NCI-H2227 treated with DMSO at 0.1 percent for 48 hours (cell line): ENCODE data around the gene EYA3.

Experiments
- DNase-seq: peaks from one replicate; lab custom pipeline; 2025; lab: John Stamatoyannopoulos, UW

Gene EYA3, protein sequence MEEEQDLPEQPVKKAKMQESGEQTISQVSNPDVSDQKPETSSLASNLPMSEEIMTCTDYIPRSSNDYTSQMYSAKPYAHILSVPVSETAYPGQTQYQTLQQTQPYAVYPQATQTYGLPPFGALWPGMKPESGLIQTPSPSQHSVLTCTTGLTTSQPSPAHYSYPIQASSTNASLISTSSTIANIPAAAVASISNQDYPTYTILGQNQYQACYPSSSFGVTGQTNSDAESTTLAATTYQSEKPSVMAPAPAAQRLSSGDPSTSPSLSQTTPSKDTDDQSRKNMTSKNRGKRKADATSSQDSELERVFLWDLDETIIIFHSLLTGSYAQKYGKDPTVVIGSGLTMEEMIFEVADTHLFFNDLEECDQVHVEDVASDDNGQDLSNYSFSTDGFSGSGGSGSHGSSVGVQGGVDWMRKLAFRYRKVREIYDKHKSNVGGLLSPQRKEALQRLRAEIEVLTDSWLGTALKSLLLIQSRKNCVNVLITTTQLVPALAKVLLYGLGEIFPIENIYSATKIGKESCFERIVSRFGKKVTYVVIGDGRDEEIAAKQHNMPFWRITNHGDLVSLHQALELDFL

DNA sequence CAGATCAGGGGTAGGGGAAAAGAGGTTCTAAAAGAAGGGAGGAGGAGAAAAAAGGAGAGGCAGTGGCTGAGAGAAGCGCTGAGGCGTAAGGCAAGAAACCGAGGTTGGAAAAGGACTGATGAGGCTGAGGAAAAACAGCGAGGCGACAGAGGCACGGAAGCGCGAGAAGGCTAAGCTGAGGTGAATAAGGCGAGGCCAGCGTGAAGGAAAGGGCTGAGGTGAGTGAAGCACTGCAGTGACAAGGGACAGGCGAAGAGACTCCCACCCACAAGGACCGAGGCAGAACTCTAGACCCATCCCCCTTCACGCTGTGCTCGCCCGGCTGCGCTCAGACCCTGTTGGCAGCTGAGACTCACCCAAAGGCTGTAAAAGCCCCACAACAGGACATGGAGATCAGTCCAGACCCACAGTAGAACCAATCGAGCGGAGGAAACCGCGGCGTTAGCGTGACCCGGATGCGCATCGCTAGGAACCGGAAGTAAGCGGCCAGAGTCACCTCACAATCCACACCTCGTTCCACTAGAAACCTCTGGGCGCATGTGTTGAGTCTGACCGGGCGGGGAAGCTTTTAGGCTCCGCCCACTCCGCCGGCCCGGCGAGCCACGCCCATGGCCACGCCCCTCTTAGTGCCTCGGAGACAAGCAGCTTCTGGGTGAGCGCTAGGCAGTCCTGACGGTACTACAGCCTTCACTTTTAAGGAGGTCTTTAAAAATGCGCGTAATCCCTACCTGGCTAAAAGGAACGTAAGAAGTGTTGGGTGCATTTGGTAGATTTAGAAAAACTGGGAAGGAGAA lies at the start of gene EYA3:
Gene EYA3 (minus strand): TSS at position 443 of the 794 bp plus-strand sequence. CDS start 30,584 bp downstream, outside the sequence.
- peak; percentile 98 for DNase-seq

GRCh38 chr1:28136922-28137613 lies 48.7 kb upstream of the EYA3 start:
- no peak for DNase-seq

DNA sequence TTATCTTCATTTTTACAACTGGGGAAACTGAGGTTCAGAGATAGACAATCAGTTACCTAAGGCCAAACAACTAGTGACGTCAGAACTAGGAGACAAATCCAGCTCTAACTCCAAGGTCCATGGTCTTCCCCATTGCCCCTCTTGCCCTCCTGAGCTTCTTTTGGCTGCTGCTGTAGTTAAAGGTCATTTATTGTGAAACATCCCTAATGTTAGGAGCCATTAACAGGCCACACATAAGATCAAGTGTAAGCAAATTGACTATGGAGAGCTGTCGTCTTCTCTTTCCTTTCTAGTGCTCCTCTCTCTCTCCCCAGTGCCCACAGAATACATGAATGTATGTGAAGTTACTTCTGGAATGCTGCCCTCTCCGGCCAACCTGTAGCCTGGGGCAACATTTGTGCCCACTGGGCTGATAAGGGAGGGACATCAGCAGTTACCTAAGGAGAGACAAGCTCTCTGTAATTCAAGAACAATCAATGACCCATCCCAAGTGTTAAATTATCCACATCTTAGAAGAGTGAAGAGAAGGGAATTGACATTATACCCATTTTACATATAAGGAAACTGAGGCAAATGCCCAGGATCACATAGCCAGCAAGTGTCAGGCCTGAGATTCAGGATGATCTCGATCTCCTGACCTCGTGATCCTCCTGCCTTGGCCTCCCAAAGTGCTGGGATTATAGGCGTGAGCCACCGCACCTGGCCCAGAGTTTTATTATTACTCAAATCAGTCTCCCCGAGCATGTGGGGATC lies 47.9 kb upstream of the EYA3 start:
- DNase-seq: no peak

DNA sequence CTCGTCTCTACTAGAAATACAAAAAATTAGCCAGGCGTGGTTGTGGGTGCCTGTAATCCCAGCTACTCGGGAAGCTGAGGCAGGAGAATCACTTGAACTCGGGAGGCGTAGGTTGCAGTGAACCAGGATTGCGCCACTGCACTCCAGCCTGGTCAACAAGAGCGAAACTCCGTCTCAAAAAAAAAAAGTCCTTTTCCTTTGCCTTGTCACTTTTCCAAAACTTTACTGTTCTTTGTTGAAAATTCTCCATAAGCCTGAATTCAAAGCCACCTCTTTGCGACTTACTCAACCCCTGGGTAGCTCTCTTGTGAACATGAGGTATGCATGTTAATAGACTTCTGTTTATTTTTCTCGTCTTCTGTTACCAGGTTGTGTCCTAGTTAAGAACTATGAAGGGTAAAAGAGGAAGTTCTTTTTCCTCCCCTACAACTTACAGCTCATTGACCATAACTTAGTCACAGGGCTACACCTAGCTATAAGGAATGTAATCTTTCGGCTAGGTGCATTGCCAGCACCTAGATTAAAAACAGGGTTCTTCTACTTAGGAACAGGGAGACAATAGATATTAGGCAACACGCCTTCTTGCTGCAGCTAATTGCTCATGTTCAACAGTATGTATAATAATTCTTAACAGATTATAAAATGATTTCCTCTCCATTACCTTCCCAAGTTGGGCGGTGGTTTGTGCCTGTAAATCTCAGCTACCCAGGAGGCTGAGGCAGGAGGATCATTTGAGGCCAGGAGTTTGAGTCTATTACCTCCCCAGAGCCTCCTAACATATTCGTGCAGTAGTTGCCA lies 47.2 kb upstream of the EYA3 start:
- no peak for DNase-seq

DNA sequence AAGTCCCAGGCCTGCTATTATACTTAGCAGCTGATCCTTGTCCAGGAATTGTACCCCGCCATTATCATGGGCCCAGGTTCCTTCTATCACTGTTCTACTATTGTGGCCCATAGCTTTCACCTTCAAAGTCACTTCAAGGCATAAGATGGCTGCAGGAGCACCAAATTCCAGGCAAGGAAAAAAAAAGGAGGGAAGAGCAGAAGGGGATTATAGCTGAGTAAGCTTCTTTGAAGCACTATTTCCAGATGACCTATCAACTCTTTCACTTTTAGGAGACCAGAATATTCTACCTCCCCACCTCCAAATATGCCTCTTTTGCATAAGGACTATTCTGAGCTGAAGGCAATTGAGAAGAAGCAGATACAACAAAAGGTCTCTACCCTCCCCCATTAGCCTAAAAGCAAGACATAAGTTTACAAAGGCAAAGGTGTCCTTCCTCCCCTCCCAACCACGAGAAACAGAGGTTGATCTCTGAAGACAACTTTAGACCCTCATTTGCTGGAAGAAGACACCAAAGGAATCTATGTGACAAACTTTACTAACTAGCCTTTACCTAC lies 46.3 kb upstream of the EYA3 start:
- DNase-seq: no peak

- no peak for DNase-seq
Measured at GRCh38 chr1:28132171-28133167, 44.1 kb upstream of the EYA3 start.

GRCh38 chr1:28130901-28131300 lies 42.5 kb upstream of the EYA3 start:
- DNase-seq: no peak

GRCh38 chr1:28129150-28129549 lies 40.7 kb upstream of the EYA3 start:
- DNase-seq: no peak

GRCh38 chr1:28127617-28128257 lies 39.3 kb upstream of the EYA3 start:
- DNase-seq: no peak

- no peak for DNase-seq
Measured at GRCh38 chr1:28126783-28127490, 38.5 kb upstream of the EYA3 start.

GRCh38 chr1:28126212-28126611 lies 37.8 kb upstream of the EYA3 start:
- no peak for DNase-seq

DNA sequence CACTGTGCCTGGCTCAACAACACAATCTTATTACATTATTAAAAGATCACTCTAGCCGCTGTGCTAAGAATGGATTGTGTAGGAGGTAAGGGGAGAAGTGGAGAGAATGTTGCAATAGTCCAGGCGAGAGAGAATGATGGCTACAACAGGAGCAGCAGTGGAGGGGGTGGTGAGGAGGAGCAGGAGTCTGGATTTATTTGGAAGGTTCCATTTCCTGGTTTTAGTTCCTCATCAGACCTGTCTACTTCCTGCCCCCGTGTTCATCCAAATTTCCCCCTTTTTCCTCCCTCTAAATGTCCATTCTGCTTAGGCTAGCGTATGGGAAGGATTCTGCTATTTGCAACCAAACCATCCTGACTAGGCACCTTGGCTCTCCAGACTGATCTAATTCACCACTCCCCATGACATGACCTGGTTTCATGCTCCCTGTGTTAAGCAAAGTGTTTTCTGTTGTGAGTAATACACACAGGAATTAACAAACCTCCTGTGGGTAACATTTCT lies 35.1 kb upstream of the EYA3 start:
- DNase-seq: no peak

DNA sequence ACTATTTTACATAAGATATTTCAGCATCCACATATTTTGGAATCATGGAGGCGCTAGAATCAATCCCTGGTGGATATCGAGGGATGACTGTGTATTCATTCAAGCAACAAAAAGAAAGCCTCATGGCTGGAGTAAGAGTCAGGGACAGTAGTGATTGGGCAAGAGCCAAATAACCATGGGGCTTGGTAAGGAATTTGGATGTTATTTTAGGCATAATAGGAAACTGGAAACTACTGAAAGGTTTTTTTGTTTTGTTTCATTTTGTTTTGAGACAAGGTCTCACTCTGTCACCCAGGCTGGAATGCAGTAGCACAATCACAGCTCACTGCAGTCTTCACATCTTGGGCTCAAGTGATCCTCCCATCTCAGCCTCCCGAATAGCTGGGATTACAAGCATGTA lies 33.8 kb upstream of the EYA3 start:
- no peak for DNase-seq

- no peak for DNase-seq
Measured at GRCh38 chr1:28119556-28119955, 31.1 kb upstream of the EYA3 start.

DNA sequence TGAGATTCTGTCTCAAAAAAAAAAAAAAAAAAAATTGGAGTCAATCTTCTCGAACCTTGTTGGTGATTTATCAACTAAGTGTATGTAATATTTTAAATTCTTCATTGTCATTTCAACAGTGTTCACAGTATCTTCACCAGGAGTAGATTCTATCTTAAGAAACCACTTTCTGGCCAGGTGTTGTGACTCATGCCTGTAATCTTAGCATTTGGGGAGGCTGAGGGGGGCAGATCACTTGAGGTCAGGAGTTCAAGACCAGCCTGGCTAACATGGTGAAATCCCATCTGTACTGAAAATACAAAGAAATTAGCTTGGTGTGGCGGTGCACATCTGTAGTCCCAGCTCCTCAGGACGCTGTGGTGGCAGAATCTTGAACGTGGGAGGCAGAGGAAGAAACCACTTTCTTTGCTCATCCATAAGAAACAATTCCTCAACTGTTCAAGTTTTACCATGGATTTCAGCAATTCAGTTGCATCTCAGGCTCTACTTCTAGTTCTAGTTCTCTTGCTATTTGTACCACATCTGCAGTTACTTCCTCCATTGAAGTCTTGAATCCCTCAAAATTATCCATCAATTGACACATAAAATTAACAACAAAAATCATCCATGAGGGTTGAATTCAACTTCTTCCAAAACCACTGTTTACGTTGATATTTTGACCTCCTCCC lies 30.4 kb upstream of the EYA3 start:
- no peak for DNase-seq

DNA sequence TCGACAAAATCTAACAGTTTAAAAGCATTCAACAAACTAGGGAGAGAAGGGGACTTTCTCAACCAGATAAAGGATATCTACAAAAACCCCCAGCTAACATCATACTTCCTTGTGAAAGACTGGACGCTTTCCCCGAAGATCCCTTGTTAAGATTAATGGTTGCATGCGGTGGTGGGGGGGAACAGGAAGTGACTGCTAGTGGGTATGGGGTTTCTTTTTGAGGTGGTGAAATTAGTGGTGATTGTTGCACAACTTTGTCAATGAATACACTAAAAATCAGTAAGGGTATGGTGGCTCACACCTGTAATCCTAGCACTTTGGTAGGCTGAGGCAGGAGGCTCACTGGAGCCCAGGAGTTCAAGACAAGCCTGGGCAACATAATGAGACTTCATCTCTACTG lies 26.9 kb upstream of the EYA3 start:
- no peak for DNase-seq

GRCh38 chr1:28114844-28115243 lies 26.4 kb upstream of the EYA3 start:
- DNase-seq: no peak
